Erythroblast (primary cell): Measurements from ENCODE around the gene SH2D3C.
A peak's percentile ranks its signal among the peaks of the same experiment; 100 is the strongest.

Experiments
- DNase-seq, 2 experiments: peaks; one replicate each; lab custom pipeline; 2025; lab: John Stamatoyannopoulos, UW
- GATA1 ChIP-seq: IDR thresholded peaks from 2 replicates; pipeline ENCODE4 v1.6.1; 2011; ENCODE audit warnings: low read depth, mild to moderate bottlenecking, control low read depth, low read length, moderate library complexity
- POLR2A ChIP-seq: IDR thresholded peaks from 2 replicates; pipeline ENCODE4 v1.6.1; 2011; ENCODE audit warnings: mild to moderate bottlenecking, low read length

SH2D3C gene

GRCh38 chr9:127812936-127813675 is 34.6 kb upstream of the SH2D3C start:
- no peak for TF ChIP-seq GATA1
- TF ChIP-seq POLR2A = no peak
- no peak for DNase-seq

GRCh38 chr9:127812011-127812410 is 33.5 kb upstream of the SH2D3C start:
- peak in 1 of 2 experiments; percentile 17 for DNase-seq
- TF ChIP-seq POLR2A (no peak), GATA1 (no peak)

GRCh38 chr9:127810378-127811187 is 32.1 kb upstream of the SH2D3C start:
- no peak for TF ChIP-seq GATA1
- DNase-seq = no peak

GRCh38 chr9:127809540-127810377 is 31.3 kb upstream of the SH2D3C start:
- peak; percentile 56 to 68 for DNase-seq
- TF ChIP-seq GATA1 (no peak), POLR2A (no peak)

- peak; percentile 43 to 54 for DNase-seq
- TF ChIP-seq POLR2A (no peak), GATA1 (no peak)
Measured at GRCh38 chr9:127809002-127809539, 30.6 kb upstream of the SH2D3C start.

GRCh38 chr9:127808347-127809001 is 30.0 kb upstream of the SH2D3C start:
- no peak for DNase-seq
- no peak for TF ChIP-seq GATA1
- no peak for TF ChIP-seq POLR2A

- DNase-seq = no peak
- no peak for TF ChIP-seq POLR2A
Measured at GRCh38 chr9:127806871-127807270, 28.4 kb upstream of the SH2D3C start.

GRCh38 chr9:127805620-127806019 is 27.2 kb upstream of the SH2D3C start:
- TF ChIP-seq GATA1 (no peak), POLR2A (no peak)
- peak; percentile 60 to 64 for DNase-seq

- no peak for DNase-seq
- TF ChIP-seq GATA1 (no peak), POLR2A (peak; percentile 27)
Measured at GRCh38 chr9:127803507-127804352, 25.3 kb upstream of the SH2D3C start.

GRCh38 chr9:127802576-127803443 is 24.3 kb upstream of the SH2D3C start, which contains the start of gene FPGS:
TSS of gene FPGS (plus strand) at chr9:127802882. CDS start at chr9:127802925, 43 bp downstream.
- DNase-seq = peak; percentile 90 to 93
- no peak for TF ChIP-seq GATA1
- TF ChIP-seq POLR2A = peak; percentile 60

GRCh38 chr9:127801955-127802575 is 23.6 kb upstream of the SH2D3C start:
- TF ChIP-seq POLR2A (no peak), GATA1 (no peak)
- no peak for DNase-seq
